Measurements from ENCODE around the gene RASSF6. TPM values are rescaled to one million over a fixed set of nuclear protein-coding genes. Genes with fewer than 3 reads are reported as not detected.

Gene RASSF6
- total RNA-seq, 1 experiment from 2014 or later = 0.22 TPM

DNA sequence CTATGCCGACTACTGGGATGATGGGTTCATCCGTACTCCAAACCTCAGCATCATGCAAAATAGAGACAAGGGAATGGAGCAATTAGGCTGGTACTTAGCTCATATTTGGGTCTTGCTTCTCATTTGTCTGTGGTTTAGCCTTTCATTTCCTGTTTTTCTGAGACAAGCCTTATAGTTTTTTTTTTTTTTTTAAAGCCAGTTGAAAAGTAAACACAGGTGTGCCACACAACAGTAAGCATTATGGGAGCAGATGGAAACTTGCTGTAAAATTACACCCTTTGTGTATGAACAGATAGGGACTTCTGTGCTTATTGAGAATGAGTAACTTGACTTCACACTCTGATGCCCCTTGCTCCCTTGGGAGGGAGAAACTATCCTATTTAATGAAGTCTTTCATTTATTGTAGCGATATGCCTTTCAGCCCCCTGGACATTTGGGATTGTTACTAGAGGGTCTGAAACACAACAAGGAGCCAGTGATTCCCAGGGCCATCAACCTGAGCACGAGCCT lies 13.7 kb downstream of the RASSF6 start:
- Mint-ChIP-seq H3K4me3 (no peak overlapping the region), H3K4me1 (peaks cover 5% of the 10 kb centered on the region in 2 experiments; a peak in 3 of 4 replicates), H3K27me3 (ENCODE audit: low read depth) (no peaks in the 10 kb centered on the region), H3K9me3 (no peaks in the 10 kb centered on the region), H3K27ac (no peak overlapping the region), H3K36me3 (ENCODE audit: insufficient read depth in 1 of 3, low read depth in 3 of 3) (no peaks in the 10 kb centered on the region)
- Histone ChIP-seq H4K20me1 (ENCODE audit: control insufficient read depth, insufficient read depth, insufficient read length) (no peaks in the 10 kb centered on the region), H4K5ac (ENCODE audit: insufficient read length, low read depth, low read length) (no peak overlapping the region), H3K4me2 (ENCODE audit: insufficient read depth, insufficient read length, low read length) (no peak overlapping the region), H2BK12ac (ENCODE audit: insufficient read length, low read depth, low read length) (no peak overlapping the region), H3K23ac (ENCODE audit: insufficient read length, low read depth, low read length) (no peak overlapping the region), H3K27ac (ENCODE audit: insufficient read length, low read depth, low read length) (no peak overlapping the region), H2BK120ac (ENCODE audit: low read depth, low read length, poor library complexity, severe bottlenecking) (no peak overlapping the region), H3K9me3 (ENCODE audit: control insufficient read depth, low read depth, low read length) (no peaks in the 10 kb centered on the region), H3K9ac (ENCODE audit: extremely low read depth, insufficient read length, low read length) (no peak overlapping the region), H3K79me1 (ENCODE audit: insufficient read depth, low read depth, low read length, poor library complexity, severe bottlenecking) (no peaks in the 10 kb centered on the region), H2AK5ac (ENCODE audit: insufficient read length, low read length) (no peak overlapping the region), H2BK20ac (ENCODE audit: low read depth, low read length, poor library complexity, severe bottlenecking) (no peak overlapping the region), H3K4ac (ENCODE audit: low read depth, low read length) (no peak overlapping the region), H4K91ac (ENCODE audit: insufficient read length, low read depth, low read length) (no peak overlapping the region), H3K14ac (ENCODE audit: insufficient read depth, low read length) (no peak overlapping the region), H3K4me1 (ENCODE audit: insufficient read depth, low read length) (no peaks in the 10 kb centered on the region), H3K18ac (ENCODE audit: insufficient read length, low read depth, low read length) (no peak overlapping the region), H3K79me2 (ENCODE audit: insufficient read depth, low read length) (no peaks in the 10 kb centered on the region), H2AFZ (ENCODE audit: low read length) (no peak overlapping the region), H4K8ac (replicated peaks; ENCODE audit: insufficient read length, low read depth, low read length) (no peak overlapping the region), H3K27me3 (ENCODE audit: insufficient read depth, low read length) (no peaks in the 10 kb centered on the region), H3K56ac (ENCODE audit: insufficient read length, low read depth, low read length) (no peak overlapping the region), H2BK15ac (ENCODE audit: low read depth, low read length) (no peak overlapping the region), H2BK5ac (ENCODE audit: insufficient read length, low read length) (no peak overlapping the region), H3T11ph (ENCODE audit: low read length) (no peak overlapping the region), H3K23me2 (ENCODE audit: insufficient read length, low read depth, low read length, poor library complexity, severe bottlenecking) (no peaks in the 10 kb centered on the region)
- WGBS (ENCODE audit: extremely low coverage, insufficient read length, low lambda C conversion rate) = no CpG with 5 or more reads among the region's 4 CpGs
- DNase-seq = no peak
- TF ChIP-seq, protein P1, sequence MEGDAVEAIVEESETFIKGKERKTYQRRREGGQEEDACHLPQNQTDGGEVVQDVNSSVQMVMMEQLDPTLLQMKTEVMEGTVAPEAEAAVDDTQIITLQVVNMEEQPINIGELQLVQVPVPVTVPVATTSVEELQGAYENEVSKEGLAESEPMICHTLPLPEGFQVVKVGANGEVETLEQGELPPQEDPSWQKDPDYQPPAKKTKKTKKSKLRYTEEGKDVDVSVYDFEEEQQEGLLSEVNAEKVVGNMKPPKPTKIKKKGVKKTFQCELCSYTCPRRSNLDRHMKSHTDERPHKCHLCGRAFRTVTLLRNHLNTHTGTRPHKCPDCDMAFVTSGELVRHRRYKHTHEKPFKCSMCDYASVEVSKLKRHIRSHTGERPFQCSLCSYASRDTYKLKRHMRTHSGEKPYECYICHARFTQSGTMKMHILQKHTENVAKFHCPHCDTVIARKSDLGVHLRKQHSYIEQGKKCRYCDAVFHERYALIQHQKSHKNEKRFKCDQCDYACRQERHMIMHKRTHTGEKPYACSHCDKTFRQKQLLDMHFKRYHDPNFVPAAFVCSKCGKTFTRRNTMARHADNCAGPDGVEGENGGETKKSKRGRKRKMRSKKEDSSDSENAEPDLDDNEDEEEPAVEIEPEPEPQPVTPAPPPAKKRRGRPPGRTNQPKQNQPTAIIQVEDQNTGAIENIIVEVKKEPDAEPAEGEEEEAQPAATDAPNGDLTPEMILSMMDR (conservative IDR thresholded peaks at IDR 0.05) = no peak
